ENCODE results near the gene SKAP2. TPM values are rescaled to one million over a fixed set of nuclear protein-coding genes. Genes with fewer than 3 reads are reported as not detected.

SKAP2 gene
- total RNA-seq, 1 experiment from 2014 or later, result 24.4 TPM

DNA sequence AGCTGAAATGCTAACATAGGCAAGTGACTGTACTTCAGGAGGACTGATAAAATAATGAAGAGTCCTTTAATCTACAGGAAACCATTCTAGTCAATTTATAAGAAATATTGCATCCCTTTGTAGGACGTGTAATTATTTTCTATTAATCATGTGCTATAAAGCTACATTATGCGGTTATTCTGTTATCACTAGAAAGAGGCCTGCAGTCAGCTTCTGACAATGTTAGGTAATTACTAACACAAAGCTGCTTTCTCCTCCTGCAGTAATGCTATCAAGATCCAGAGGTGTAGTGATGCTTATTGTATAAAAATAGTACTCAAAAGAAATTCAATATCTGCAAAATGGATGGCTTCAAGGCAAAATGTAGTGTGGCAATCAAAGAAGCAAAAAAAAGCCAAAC lies 191.1 kb downstream of the SKAP2 start:
- no peak for DNase-seq
- Histone ChIP-seq H3K4me3 (ENCODE audit: low read length) (no peak overlapping the region), H4K20me1 (ENCODE audit: insufficient read depth, low read depth, low read length) (no peaks in the 10 kb centered on the region), H3K4me2 (ENCODE audit: low read depth, low read length, poor library complexity, severe bottlenecking) (no peak overlapping the region), H3K9me2 (replicated peaks; ENCODE audit: insufficient read depth, low read length) (no peaks in the 10 kb centered on the region), H3K79me2 (ENCODE audit: low read length) (no peaks in the 10 kb centered on the region), H3K27me3 (ENCODE audit: low read length) (no peaks in the 10 kb centered on the region), H3K4me1 (ENCODE audit: low read length) (no peaks in the 10 kb centered on the region), H2AFZ (ENCODE audit: low read length) (no peak overlapping the region), H3K36me3 (ENCODE audit: insufficient read depth, low read length) (no peaks in the 10 kb centered on the region), H3K27ac (ENCODE audit: low read length) (no peak overlapping the region), H3K9me3 (ENCODE audit: low read length) (no peaks in the 10 kb centered on the region), H3K9ac (ENCODE audit: low read length) (no peak overlapping the region)

DNA sequence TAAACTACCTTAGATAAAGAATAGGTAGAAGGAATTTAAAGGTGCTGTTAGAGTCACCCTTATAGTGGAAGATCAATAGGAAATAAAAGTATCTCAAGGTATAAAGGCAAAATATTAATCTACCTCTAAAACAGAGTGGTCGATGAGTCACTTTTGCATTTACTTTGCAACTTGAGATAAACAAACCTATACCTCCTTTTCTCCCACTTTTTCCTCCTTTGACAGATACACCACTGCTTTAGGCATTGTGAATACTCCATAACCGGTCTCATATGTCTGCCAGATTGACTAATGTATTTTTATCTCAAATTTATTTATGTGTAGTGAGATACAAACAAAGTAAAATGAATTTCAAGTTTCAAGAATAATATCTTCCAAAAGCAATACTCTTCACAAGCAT lies 193.5 kb downstream of the SKAP2 start:
- no peak overlapping the region for H3K27ac ChIP-seq (ENCODE audit: low read length)
- no peaks in the 10 kb centered on the region for H4K20me1 ChIP-seq (ENCODE audit: insufficient read depth, low read depth, low read length)
- no peaks in the 10 kb centered on the region for H3K9me3 ChIP-seq (ENCODE audit: low read length)
- 0 out of 2 replicates have a peak, but pooled peaks cover 3% of the 10 kb centered on the region for H3K4me1 ChIP-seq (ENCODE audit: low read length)
- H3K79me2 ChIP-seq (ENCODE audit: low read length), result no peaks in the 10 kb centered on the region
- no peak overlapping the region for H3K4me3 ChIP-seq (ENCODE audit: low read length)
- no peaks in the 10 kb centered on the region for H3K36me3 ChIP-seq (ENCODE audit: insufficient read depth, low read length)
- DNase-seq, result no peak
- no peaks in the 10 kb centered on the region for H3K27me3 ChIP-seq (ENCODE audit: low read length)
- no peak overlapping the region for H2AFZ ChIP-seq (ENCODE audit: low read length)
- no peak overlapping the region for H3K4me2 ChIP-seq (ENCODE audit: low read depth, low read length, poor library complexity, severe bottlenecking)
- no peaks in the 10 kb centered on the region for H3K9me2 ChIP-seq (replicated peaks; ENCODE audit: insufficient read depth, low read length)
- H3K9ac ChIP-seq (ENCODE audit: low read length), result no peak overlapping the region

DNA sequence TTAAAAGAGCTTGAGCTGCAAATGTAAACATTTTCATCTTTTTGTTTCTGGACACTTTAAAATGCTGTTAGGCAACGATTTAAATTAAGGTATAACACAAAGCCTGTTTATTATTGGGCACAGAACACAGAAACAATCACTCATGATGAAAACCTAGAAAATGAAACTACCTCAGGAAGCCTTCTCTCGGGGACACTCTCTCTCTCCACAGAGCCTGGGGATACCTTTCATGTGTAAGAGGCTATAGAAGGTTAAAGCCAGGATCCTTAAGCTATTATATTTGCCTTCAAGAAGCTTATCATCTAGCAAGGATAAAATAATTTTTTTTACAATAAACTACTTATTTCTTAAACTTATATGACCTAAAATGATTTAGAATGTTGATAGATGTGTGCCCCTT lies 194.1 kb downstream of the SKAP2 start:
- H3K36me3 ChIP-seq (ENCODE audit: insufficient read depth, low read length), result no peaks in the 10 kb centered on the region
- H4K20me1 ChIP-seq (ENCODE audit: insufficient read depth, low read depth, low read length), result no peaks in the 10 kb centered on the region
- H3K9me3 ChIP-seq (ENCODE audit: low read length), result no peaks in the 10 kb centered on the region
- no peaks in the 10 kb centered on the region for H3K79me2 ChIP-seq (ENCODE audit: low read length)
- 0 out of 2 replicates have a peak, but pooled peaks cover 3% of the 10 kb centered on the region for H3K4me1 ChIP-seq (ENCODE audit: low read length)
- H2AFZ ChIP-seq (ENCODE audit: low read length), result no peak overlapping the region
- no peaks in the 10 kb centered on the region for H3K27me3 ChIP-seq (ENCODE audit: low read length)
- no peak overlapping the region for H3K9ac ChIP-seq (ENCODE audit: low read length)
- H3K4me2 ChIP-seq (ENCODE audit: low read depth, low read length, poor library complexity, severe bottlenecking), result peak overlapping the region; percentile 23
- H3K9me2 ChIP-seq (replicated peaks; ENCODE audit: insufficient read depth, low read length), result no peaks in the 10 kb centered on the region
- DNase-seq, result no peak
- no peak overlapping the region for H3K27ac ChIP-seq (ENCODE audit: low read length)
- H3K4me3 ChIP-seq (ENCODE audit: low read length), result no peak overlapping the region

DNA sequence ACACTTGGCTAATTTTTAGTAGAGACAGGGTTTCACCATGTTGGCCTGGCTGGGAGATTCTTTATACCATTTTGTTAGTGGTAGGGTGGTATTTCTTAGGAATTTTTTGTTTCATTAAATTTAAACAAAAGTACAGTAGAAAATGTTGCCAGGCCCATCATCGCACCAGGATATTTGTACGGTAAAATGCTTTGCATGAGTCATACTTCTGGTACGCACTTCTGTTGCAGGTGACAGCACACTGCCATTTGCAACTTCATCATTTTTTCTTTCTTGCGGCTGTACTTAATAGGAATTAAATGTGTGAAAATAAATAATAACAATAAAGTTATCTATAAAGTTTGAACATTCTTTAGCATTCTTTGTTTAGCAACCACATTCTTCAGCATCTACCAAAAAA lies 195.6 kb downstream of the SKAP2 start:
- H3K9me2 ChIP-seq (replicated peaks; ENCODE audit: insufficient read depth, low read length), result no peaks in the 10 kb centered on the region
- no peaks in the 10 kb centered on the region for H3K27me3 ChIP-seq (ENCODE audit: low read length)
- no peaks in the 10 kb centered on the region for H4K20me1 ChIP-seq (ENCODE audit: insufficient read depth, low read depth, low read length)
- H3K4me3 ChIP-seq (ENCODE audit: low read length), result no peak overlapping the region
- H3K9ac ChIP-seq (ENCODE audit: low read length), result no peak overlapping the region
- H3K4me1 ChIP-seq (ENCODE audit: low read length), result 0 out of 2 replicates have a peak, but pooled peaks cover 3% of the 10 kb centered on the region
- H3K36me3 ChIP-seq (ENCODE audit: insufficient read depth, low read length), result no peaks in the 10 kb centered on the region
- no peak overlapping the region for H2AFZ ChIP-seq (ENCODE audit: low read length)
- no peak overlapping the region for H3K27ac ChIP-seq (ENCODE audit: low read length)
- no peak overlapping the region for H3K4me2 ChIP-seq (ENCODE audit: low read depth, low read length, poor library complexity, severe bottlenecking)
- no peak for DNase-seq
- H3K79me2 ChIP-seq (ENCODE audit: low read length), result no peaks in the 10 kb centered on the region
- no peaks in the 10 kb centered on the region for H3K9me3 ChIP-seq (ENCODE audit: low read length)

DNA sequence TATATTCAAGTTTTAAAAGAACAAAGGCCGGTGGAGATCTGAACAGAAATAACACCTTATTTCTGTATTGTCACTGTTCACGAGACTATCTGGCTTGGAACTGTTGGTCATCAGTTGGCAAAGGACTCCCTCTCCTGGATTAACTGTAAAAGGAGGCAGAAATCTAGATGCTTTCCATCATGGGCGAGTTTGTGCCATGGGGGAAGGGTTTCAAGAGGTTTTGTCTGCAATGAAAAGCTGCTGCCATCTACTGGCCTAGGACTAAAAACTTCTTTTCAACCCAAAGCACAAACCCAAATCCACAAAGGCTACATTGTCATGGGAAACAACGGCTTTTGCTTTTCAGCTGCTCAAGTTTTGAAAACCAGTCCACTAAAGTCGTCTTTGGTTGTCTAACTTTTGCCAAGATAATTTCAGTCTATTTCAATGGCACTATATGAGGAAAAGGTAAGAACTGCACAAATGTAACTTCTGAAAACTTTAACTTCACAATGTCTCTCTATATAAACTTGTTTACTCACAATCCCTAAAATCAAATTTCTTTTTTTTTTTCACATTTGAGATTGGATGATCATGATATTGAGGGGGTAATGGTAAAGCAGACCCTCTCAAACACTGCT lies 196.8 kb downstream of the SKAP2 start:
- Histone ChIP-seq H3K27me3 (ENCODE audit: low read length) (no peaks in the 10 kb centered on the region), H3K79me2 (ENCODE audit: low read length) (no peaks in the 10 kb centered on the region), H2AFZ (ENCODE audit: low read length) (no peak overlapping the region), H3K36me3 (ENCODE audit: insufficient read depth, low read length) (no peaks in the 10 kb centered on the region), H4K20me1 (ENCODE audit: insufficient read depth, low read depth, low read length) (no peaks in the 10 kb centered on the region), H3K4me1 (ENCODE audit: low read length) (0 out of 2 replicates have a peak, but pooled peaks cover 3% of the 10 kb centered on the region), H3K9ac (ENCODE audit: low read length) (no peak overlapping the region), H3K4me3 (ENCODE audit: low read length) (no peak overlapping the region), H3K9me2 (replicated peaks; ENCODE audit: insufficient read depth, low read length) (no peaks in the 10 kb centered on the region), H3K27ac (ENCODE audit: low read length) (no peak overlapping the region), H3K9me3 (ENCODE audit: low read length) (no peaks in the 10 kb centered on the region), H3K4me2 (ENCODE audit: low read depth, low read length, poor library complexity, severe bottlenecking) (no peak overlapping the region)
- DNase-seq, result peak; percentile 93

DNA sequence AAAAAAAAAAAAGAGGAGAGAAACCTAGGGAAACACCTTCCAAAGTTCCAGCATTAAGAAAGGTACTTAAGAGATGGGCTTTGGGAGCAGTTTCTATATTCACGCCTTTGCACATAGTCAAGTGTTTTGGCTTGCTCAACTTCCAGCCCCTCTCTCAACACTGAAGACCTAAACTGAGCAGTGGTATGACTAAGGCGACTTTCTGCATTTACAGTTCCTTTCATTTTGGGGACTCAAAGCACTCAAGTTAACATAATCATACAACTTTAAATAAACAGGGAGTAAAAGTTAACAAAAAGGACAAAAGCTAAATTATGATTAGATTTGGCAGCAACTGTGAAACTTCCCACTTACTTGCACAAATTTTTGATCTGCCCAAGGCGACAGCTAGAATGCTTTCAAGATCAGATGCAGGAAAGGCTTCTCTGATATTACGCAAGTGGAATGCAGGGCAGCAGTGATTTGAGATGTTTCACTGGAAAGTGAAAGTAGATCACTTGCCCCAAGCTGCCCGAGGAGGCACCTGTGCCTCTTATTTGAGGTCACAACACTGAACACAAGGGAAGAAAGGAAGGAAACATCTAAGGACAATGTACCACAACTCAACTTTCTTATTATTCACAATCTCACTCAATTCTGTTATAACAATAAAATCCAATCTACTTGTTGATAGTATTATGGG lies 199.5 kb downstream of the SKAP2 start:
- H3K4me1 ChIP-seq (ENCODE audit: low read length), result 0 out of 2 replicates have a peak, but pooled peaks cover 3% of the 10 kb centered on the region
- H2AFZ ChIP-seq (ENCODE audit: low read length), result no peak overlapping the region
- no peaks in the 10 kb centered on the region for H3K9me2 ChIP-seq (replicated peaks; ENCODE audit: insufficient read depth, low read length)
- H3K27me3 ChIP-seq (ENCODE audit: low read length), result no peaks in the 10 kb centered on the region
- H3K36me3 ChIP-seq (ENCODE audit: insufficient read depth, low read length), result no peaks in the 10 kb centered on the region
- no peak overlapping the region for H3K4me2 ChIP-seq (ENCODE audit: low read depth, low read length, poor library complexity, severe bottlenecking)
- no peak overlapping the region for H3K4me3 ChIP-seq (ENCODE audit: low read length)
- H3K27ac ChIP-seq (ENCODE audit: low read length), result no peak overlapping the region
- H3K79me2 ChIP-seq (ENCODE audit: low read length), result no peaks in the 10 kb centered on the region
- H3K9me3 ChIP-seq (ENCODE audit: low read length), result no peaks in the 10 kb centered on the region
- no peak overlapping the region for H3K9ac ChIP-seq (ENCODE audit: low read length)
- no peaks in the 10 kb centered on the region for H4K20me1 ChIP-seq (ENCODE audit: insufficient read depth, low read depth, low read length)
- no peak for DNase-seq

DNA sequence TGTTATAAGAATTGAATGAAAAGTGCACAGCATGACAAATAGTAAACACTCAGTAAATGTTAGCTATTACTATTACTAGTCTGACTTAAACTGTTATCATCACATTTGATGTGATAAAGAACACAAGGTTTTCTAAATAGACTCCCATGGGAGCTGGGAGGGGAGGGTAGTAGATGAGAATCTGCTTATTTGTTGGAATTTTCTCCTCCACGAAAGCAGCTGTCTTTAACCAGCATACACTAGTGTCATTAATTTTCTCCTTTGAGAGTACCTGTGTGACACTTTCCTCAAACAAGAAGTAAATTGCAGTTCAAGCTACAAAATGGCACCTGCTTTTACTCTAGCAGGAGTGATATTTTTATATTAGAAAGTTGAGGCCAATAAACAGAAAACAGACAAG lies 200.1 kb downstream of the SKAP2 start:
- Histone ChIP-seq H3K9me2 (replicated peaks; ENCODE audit: insufficient read depth, low read length) (no peaks in the 10 kb centered on the region), H3K27me3 (ENCODE audit: low read length) (no peaks in the 10 kb centered on the region), H3K79me2 (ENCODE audit: low read length) (no peaks in the 10 kb centered on the region), H4K20me1 (ENCODE audit: insufficient read depth, low read depth, low read length) (no peaks in the 10 kb centered on the region), H3K27ac (ENCODE audit: low read length) (no peak overlapping the region), H3K4me3 (ENCODE audit: low read length) (no peak overlapping the region), H3K4me1 (ENCODE audit: low read length) (0 out of 2 replicates have a peak, but pooled peaks cover 3% of the 10 kb centered on the region), H3K36me3 (ENCODE audit: insufficient read depth, low read length) (no peaks in the 10 kb centered on the region), H3K4me2 (ENCODE audit: low read depth, low read length, poor library complexity, severe bottlenecking) (no peak overlapping the region), H3K9ac (ENCODE audit: low read length) (no peak overlapping the region), H3K9me3 (ENCODE audit: low read length) (no peaks in the 10 kb centered on the region), H2AFZ (ENCODE audit: low read length) (no peak overlapping the region)
- peak; percentile 4 for DNase-seq

DNA sequence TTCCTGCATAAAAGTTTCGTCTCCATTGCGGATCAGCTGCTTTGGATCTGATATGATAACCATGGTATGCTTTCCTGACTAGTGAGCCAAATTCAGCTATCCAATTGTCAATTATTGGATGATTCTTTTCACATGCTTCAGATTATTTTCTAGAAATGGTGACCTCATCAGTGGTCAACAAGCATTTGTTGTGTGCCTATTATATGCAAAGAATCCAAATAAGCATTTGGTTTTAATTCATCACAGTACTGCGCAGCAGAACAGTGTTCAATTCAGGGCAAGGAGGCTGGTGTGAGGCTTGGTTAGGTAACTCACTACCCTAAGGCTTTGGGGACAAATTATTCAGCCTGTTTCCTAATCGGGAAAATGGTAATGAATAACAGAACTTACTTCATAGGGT lies 200.5 kb downstream of the SKAP2 start:
- Histone ChIP-seq H3K4me1 (ENCODE audit: low read length) (0 out of 2 replicates have a peak, but pooled peaks cover 3% of the 10 kb centered on the region), H3K27me3 (ENCODE audit: low read length) (no peaks in the 10 kb centered on the region), H3K9me2 (replicated peaks; ENCODE audit: insufficient read depth, low read length) (no peaks in the 10 kb centered on the region), H3K36me3 (ENCODE audit: insufficient read depth, low read length) (no peaks in the 10 kb centered on the region), H3K9ac (ENCODE audit: low read length) (no peak overlapping the region), H3K9me3 (ENCODE audit: low read length) (no peaks in the 10 kb centered on the region), H3K27ac (ENCODE audit: low read length) (no peak overlapping the region), H2AFZ (ENCODE audit: low read length) (no peak overlapping the region), H3K4me2 (ENCODE audit: low read depth, low read length, poor library complexity, severe bottlenecking) (no peak overlapping the region), H3K79me2 (ENCODE audit: low read length) (no peaks in the 10 kb centered on the region), H4K20me1 (ENCODE audit: insufficient read depth, low read depth, low read length) (no peaks in the 10 kb centered on the region), H3K4me3 (ENCODE audit: low read length) (no peak overlapping the region)
- no peak for DNase-seq
